HepG2 (cell line): ENCODE measurements around the gene PPP1R14D. TPM values are rescaled to one million over a fixed set of nuclear protein-coding genes. Genes with fewer than 3 reads are reported as not detected.

ENCODE experiments used
- ATAC-seq: fragments of 200-7000 bp; cut with Tn5 transposase; 3 replicates; pipeline ENCODE4 v1.9.1; 2020; ENCODE audit warnings: mild to moderate bottlenecking, moderate library complexity
- BruUV-seq: library from RNA; stranded (reverse); fragments of 400-500 nt; replicated peaks from 2 replicates; lab custom pipeline; 2021; lab: Mats Ljungman, UMichigan
- CTCF ChIA-PET: fragments of 300-600 bp; formaldehyde crosslinking; extraction: SDS; loops from one replicate; lab custom pipeline; 2021; ENCODE audit warnings: low total read pairs, inconsistent platforms, low intra/inter-chr PET ratio; lab: Yijun Ruan, JAX
- POLR2A ChIA-PET: fragments of 350-600 bp; sonication (Branson Sonifier 250); formaldehyde crosslinking; loops from one replicate; lab custom pipeline; 2020; ENCODE audit warnings: antibody characterized with exemption, inconsistent platforms; lab: Yijun Ruan, JAX
- DNase-seq: peaks from one replicate; pipeline ENCODE4 v3.0.0-alpha.2; 2015; ENCODE audit warnings: low spot score
- FAIRE-seq: peaks from 3 replicates; lab custom pipeline; 2011; peaks lifted over from hg19 to GRCh38; lab: Jason Lieb, UNC
- H2AFZ ChIP-seq: one replicate; pipeline ENCODE4 v1.6.1; 2011; ENCODE audit warnings: low read length, inconsistent platforms
- H3K27ac ChIP-seq: fragments of 300-600 bp; 3 replicates; pipeline ENCODE4 v1.8.0; 2011; ENCODE audit warnings: mixed run types, mild to moderate bottlenecking, mixed read lengths, low read length, inconsistent platforms; ENCODE audit not compliant: insufficient read depth; ENCODE audit errors: extremely low read length
- H3K27me3 ChIP-seq, 2 experiments: fragments of 200-600 bp in 1 of 2; 2 replicates in 1 of 2; 3 replicates in 1 of 2; pipeline versions ENCODE4 v1.6.0 to v1.8.0; 2011; ENCODE audit warnings: low read length in 2 of 2, mild to moderate bottlenecking in 2 of 2, moderate library complexity in 2 of 2, inconsistent platforms in 1 of 2; ENCODE audit not compliant: insufficient read depth in 2 of 2, control insufficient read depth in 1 of 2
- H3K36me3 ChIP-seq, 2 experiments: fragments of 200-600 bp in 1 of 2; replicated peaks in 1 of 2; 2 replicates in 1 of 2; 3 replicates in 1 of 2; pipeline versions ENCODE4 v1.5.1 to v1.8.0; 2011; ENCODE audit warnings: low read length in 2 of 2, inconsistent platforms in 1 of 2; ENCODE audit not compliant: insufficient read depth in 2 of 2, control insufficient read depth in 1 of 2
- H3K4me1 ChIP-seq: 2 replicates; pipeline ENCODE4 v1.5.1; 2012; ENCODE audit warnings: low read length, inconsistent platforms; ENCODE audit not compliant: insufficient read depth
- H3K4me2 ChIP-seq: 2 replicates; pipeline ENCODE4 v1.6.0; 2011; ENCODE audit warnings: low read depth, low read length, inconsistent platforms
- H3K4me3 ChIP-seq, 3 experiments: fragments of 200-600 bp in 1 of 3; sonication (generic), shearing (Covaris generic) in 1 of 3; replicated peaks in 1 of 3; 2 replicates each; pipeline ENCODE4 v1.5.1; 2011 to 2016; ENCODE audit warnings: low read length in 3 of 3, inconsistent platforms in 2 of 3, low read depth in 2 of 3, mild to moderate bottlenecking in 2 of 3, control low read depth in 1 of 3, mixed read lengths in 1 of 3; ENCODE audit not compliant: insufficient read depth in 1 of 3
- H3K79me2 ChIP-seq: one replicate; pipeline ENCODE4 v1.6.1; 2011; ENCODE audit warnings: low read length, inconsistent platforms; ENCODE audit not compliant: insufficient read depth
- H3K9ac ChIP-seq: 2 replicates; pipeline ENCODE4 v1.6.0; 2011; ENCODE audit warnings: mild to moderate bottlenecking, low read depth, low read length, inconsistent platforms; ENCODE audit not compliant: insufficient read depth
- H3K9me3 ChIP-seq: 2 replicates; pipeline ENCODE4 v1.5.1; 2012; ENCODE audit warnings: mild to moderate bottlenecking, low read length
- H4K20me1 ChIP-seq: 2 replicates; pipeline ENCODE4 v1.6.0; 2011; ENCODE audit warnings: inconsistent platforms, mild to moderate bottlenecking, low read length, moderate library complexity; ENCODE audit not compliant: insufficient read depth
- CBFB ChIP-seq: sonication (generic); formaldehyde crosslinking; IDR thresholded peaks from 2 replicates; pipeline ENCODE4 v1.4.0; 2020; ENCODE audit warnings: missing genetic modification reagents
- ELF1 ChIP-seq: sonication (generic); formaldehyde crosslinking; IDR thresholded peaks from 2 replicates; pipeline ENCODE4 v1.4.0; 2020; ENCODE audit warnings: missing genetic modification reagents
- GMEB2 ChIP-seq: IDR thresholded peaks from 2 replicates; pipeline ENCODE4 v1.6.1; 2016; ENCODE audit warnings: missing biosample characterization, missing genetic modification reagents, low read depth
- HNRNPL ChIP-seq: fragments of 200-400 bp; formaldehyde crosslinking; IDR thresholded peaks from 2 replicates; pipeline ENCODE4 v1.6.1; 2017; ENCODE audit warnings: mild to moderate bottlenecking, low read depth, low read length
- KAT8 ChIP-seq: IDR thresholded peaks from 2 replicates; pipeline ENCODE4 v1.6.1; 2016; ENCODE audit warnings: missing genetic modification reagents, missing compliant biosample characterization
- KDM5A ChIP-seq: fragments of 200-600 bp; sonication (generic); IDR thresholded peaks from 2 replicates; pipeline ENCODE4 v1.7.0; 2018; ENCODE audit warnings: antibody characterized with exemption, mild to moderate bottlenecking, low read length, borderline replicate concordance
- NFKBIZ ChIP-seq: IDR thresholded peaks from 2 replicates; pipeline ENCODE4 v1.6.1; 2018; ENCODE audit warnings: missing genetic modification reagents, missing compliant biosample characterization
- RXRA ChIP-seq: sonication (generic); formaldehyde crosslinking; IDR thresholded peaks from 2 replicates; pipeline ENCODE4 v1.5.1; 2020; ENCODE audit warnings: missing genetic modification reagents
- SOX6 ChIP-seq, 2 experiments: fragments of 450-650 bp in 1 of 2; sonication (generic) in 1 of 2; formaldehyde crosslinking in 1 of 2; IDR thresholded peaks; 2 replicates each; pipeline versions ENCODE4 v1.4.0 to v1.6.1; 2017 to 2020; ENCODE audit warnings: antibody characterized with exemption in 1 of 2, mild to moderate bottlenecking in 1 of 2, missing genetic modification reagents in 1 of 2
- SP4 ChIP-seq: sonication (generic); formaldehyde crosslinking; IDR thresholded peaks from 2 replicates; pipeline ENCODE4 v1.8.1; 2023; ENCODE audit warnings: mild to moderate bottlenecking, missing genetic modification reagents
- SPEN ChIP-seq: sonication (generic); formaldehyde crosslinking; IDR thresholded peaks from 2 replicates; pipeline ENCODE4 v1.5.1; 2020; ENCODE audit warnings: low read depth, mild to moderate bottlenecking, missing genetic modification reagents
- THYN1 ChIP-seq: sonication (generic); formaldehyde crosslinking; IDR thresholded peaks from 2 replicates; pipeline ENCODE4 v1.8.1; 2023; ENCODE audit warnings: low read depth, mild to moderate bottlenecking, moderate library complexity, missing genetic modification reagents, borderline replicate concordance
- TMF1 ChIP-seq: sonication (generic); formaldehyde crosslinking; IDR thresholded peaks from 2 replicates; pipeline ENCODE4 v1.8.1; 2022; ENCODE audit warnings: low read depth, missing genetic modification reagents
- ZNF142 ChIP-seq: sonication (generic); formaldehyde crosslinking; IDR thresholded peaks from 2 replicates; pipeline ENCODE4 v1.4.0; 2020; ENCODE audit warnings: missing genetic modification reagents
- ZNF484 ChIP-seq: sonication (generic); formaldehyde crosslinking; IDR thresholded peaks from 2 replicates; pipeline ENCODE4 v1.5.1; 2020; ENCODE audit warnings: mild to moderate bottlenecking, low read depth, missing genetic modification reagents, borderline replicate concordance
- ZNF512B ChIP-seq: sonication (generic); formaldehyde crosslinking; IDR thresholded peaks from 2 replicates; pipeline ENCODE4 v1.5.1; 2020; ENCODE audit warnings: missing genetic modification reagents, mild to moderate bottlenecking, borderline replicate concordance
- WGBS: methylation state at CpG from one replicate; pipeline ENCODE4 v1.1.6; 2017; ENCODE audit warnings: low lambda C conversion rate; 5-methylcytosine and 5-hydroxymethylcytosine counted together
- in situ Hi-C: cut with HindIII; loops from 2 replicates; pipeline ENCODE4 v1.10.0; 2017; ENCODE audit warnings: low pct_unique_long_range_greater_than_20kb; ENCODE audit not compliant: extremely low pct_ligation_motif_present
- intact Hi-C: fragments of 100-400 bp; cut with micrococcal nuclease; formaldehyde crosslinking; loops from one replicate; pipeline ENCODE4 v1.10.0; 2022; ENCODE audit not compliant: unreplicated experiment
- polyA plus RNA-seq, 8 experiments: library from polyadenylated mRNA; depleted of rRNA in 3 of 8; stranded (reverse) in 7 of 8; unstranded in 1 of 8; fragments of >200 nt; fragmentation: Illumina TruSeq in 4 of 8; extraction: Trizol in 4 of 8; gene quantifications; 2 replicates each; pipeline versions ENCODE4 v1.2.1 to v1.2.3, GENCODE V29; 2011 to 2016; ENCODE audit warnings: low read depth in 4 of 8, missing spikeins in 1 of 8, mixed read lengths in 1 of 8; ENCODE audit not compliant: insufficient read depth in 1 of 8
- total RNA-seq, 5 experiments: library from RNA; depleted of rRNA; stranded (reverse); fragments of >200 nt; fragmentation: Illumina TruSeq; extraction: Trizol; gene quantifications; 2 replicates each; pipeline ENCODE4 v1.2.3, GENCODE V29; 2016; ENCODE audit warnings: low read depth in 1 of 5

The PPP1R14D gene
- total and polyA plus RNA-seq, 2 of the 13 experiments (the other 11 are each of a cell fraction or from before 2014, with no cell fraction given), result 0.53 to 0.55 TPM

GRCh38 chr15:40821195-40821594 lies 7.3 kb downstream of the PPP1R14D start:
- FAIRE-seq (no peak), DNase-seq (no peak)
- H3K9ac ChIP-seq, result no peak overlapping the region
- intact Hi-C loops, result no loop called here
- H4K20me1 ChIP-seq, result no peaks in the 10 kb centered on the region
- peaks cover 33% of the 10 kb centered on the region for H3K4me1 ChIP-seq
- H3K4me2 ChIP-seq, result no peak overlapping the region
- no peaks in the 10 kb centered on the region for H3K9me3 ChIP-seq
- H3K4me3 ChIP-seq, result no peak overlapping the region
- POLR2A ChIA-PET, result no interaction called here
- TF ChIP-seq NFKBIZ (CRISPR knock-in tag) (no peak), THYN1 (CRISPR knock-in tag) (no peak), HNRNPL (no peak), ZNF142 (CRISPR knock-in tag) (no peak), ZNF484 (CRISPR knock-in tag) (no peak), GMEB2 (no peak), SPEN (CRISPR knock-in tag) (no peak), ZNF512B (no peak), RXRA (CRISPR knock-in tag) (no peak), ELF1 (no peak), CBFB (CRISPR knock-in tag) (no peak), KAT8 (CRISPR knock-in tag) (no peak), TMF1 (CRISPR knock-in tag) (no peak), SP4 (no peak), SOX6 (IDR thresholded peaks at IDR 0.05) (no peak), SOX6 (CRISPR knock-in tag; IDR thresholded peaks at IDR 0.05) (no peak), KDM5A (no peak)
- TF ChIP-seq, all 625 proteins: peak for 0
- CTCF ChIA-PET, result no interaction called here
- Histone ChIP-seq H2AFZ (no peak overlapping the region), H3K79me2 (no peaks in the 10 kb centered on the region), H3K27ac (no peak overlapping the region), H3K27me3 (no peaks in the 10 kb centered on the region), H3K36me3 (no peaks in the 10 kb centered on the region)
- in situ Hi-C loops, result no loop called here
- ATAC-seq, result no peak
- WGBS, result 95% methylated on average over 2 of the region's 2 CpGs
- BruUV-seq, result no TSS peak
